ENCODE measurements around the gene SKA3. TPM values are rescaled to one million over a fixed set of nuclear protein-coding genes. Genes with fewer than 3 reads are reported as not detected.

SKA3 gene
- total RNA-seq, 1 donor from 2014 or later, result 32.4 TPM

GRCh38 chr13:21121616-21122015, 54.7 kb downstream of the SKA3 start:
- Mint-ChIP-seq H3K4me3 (no peak overlapping the region), H3K27ac (no peak overlapping the region), H3K4me1 (ENCODE audit: low read depth) (no peaks in the 10 kb centered on the region), H3K36me3 (ENCODE audit: low read depth) (no peaks in the 10 kb centered on the region), H3K9me3 (no peaks in the 10 kb centered on the region), H3K27me3 (ENCODE audit: insufficient read depth) (peaks cover 2% of the 10 kb centered on the region)
- intact Hi-C loops (cut with micrococcal nuclease), result no loop called here
- no peak for DNase-seq (ENCODE audit: low spot score)

DNA sequence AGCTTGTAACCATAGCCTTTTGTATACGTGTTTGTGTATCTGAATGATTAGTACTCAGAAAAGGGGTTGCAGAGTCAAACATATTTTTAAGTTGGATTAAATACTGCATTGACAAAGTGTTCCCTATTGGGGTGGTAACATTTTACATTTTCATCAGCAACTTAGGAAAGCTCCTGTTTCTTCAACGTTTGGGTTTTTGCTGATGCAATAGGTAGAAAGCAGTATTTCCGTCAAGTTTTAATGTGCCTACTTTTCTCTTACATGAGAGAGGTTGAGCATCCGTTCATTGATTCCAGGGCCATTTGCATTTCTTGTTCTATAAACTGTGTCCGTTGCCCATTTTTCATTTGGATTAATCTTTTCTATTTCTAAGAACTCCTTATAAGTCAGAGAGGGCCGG, 56.2 kb downstream of the SKA3 start:
- Mint-ChIP-seq H3K27me3 (ENCODE audit: insufficient read depth) (peaks cover 2% of the 10 kb centered on the region), H3K27ac (no peak overlapping the region), H3K4me1 (ENCODE audit: low read depth) (no peaks in the 10 kb centered on the region), H3K36me3 (ENCODE audit: low read depth) (no peaks in the 10 kb centered on the region), H3K4me3 (no peak overlapping the region), H3K9me3 (no peaks in the 10 kb centered on the region)
- DNase-seq (ENCODE audit: low spot score), result no peak
- intact Hi-C loops (cut with micrococcal nuclease), result no loop called here

GRCh38 chr13:21119526-21119925, 56.8 kb downstream of the SKA3 start:
- H3K27ac Mint-ChIP-seq, result no peak overlapping the region
- DNase-seq (ENCODE audit: low spot score), result no peak
- H3K4me3 Mint-ChIP-seq, result no peak overlapping the region
- no peaks in the 10 kb centered on the region for H3K4me1 Mint-ChIP-seq (ENCODE audit: low read depth)
- H3K27me3 Mint-ChIP-seq (ENCODE audit: insufficient read depth), result peaks cover 2% of the 10 kb centered on the region
- no peaks in the 10 kb centered on the region for H3K36me3 Mint-ChIP-seq (ENCODE audit: low read depth)
- H3K9me3 Mint-ChIP-seq, result no peaks in the 10 kb centered on the region
- intact Hi-C loops (cut with micrococcal nuclease), result no loop called here

DNA sequence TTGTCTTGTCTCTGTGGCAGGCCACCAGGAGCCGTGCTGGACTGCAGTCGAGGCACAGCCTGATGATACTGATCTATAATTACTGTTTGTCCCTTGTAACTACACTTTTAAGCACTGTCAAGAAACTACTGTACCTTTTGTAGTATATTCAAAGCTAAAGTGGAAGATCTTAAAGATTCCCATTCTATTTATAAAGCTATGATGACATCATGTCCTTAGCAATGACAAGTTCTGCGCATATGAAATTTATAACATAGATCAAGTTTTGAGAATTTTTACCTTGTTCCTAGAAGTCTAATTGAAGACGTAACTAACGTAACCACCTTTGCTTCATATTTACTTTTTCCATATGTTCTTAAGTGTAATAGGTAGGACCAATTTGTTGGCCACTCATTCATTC, 58.2 kb downstream of the SKA3 start:
- no peaks in the 10 kb centered on the region for H3K36me3 Mint-ChIP-seq (ENCODE audit: low read depth)
- no peaks in the 10 kb centered on the region for H3K27me3 Mint-ChIP-seq (ENCODE audit: insufficient read depth)
- no peak overlapping the region for H3K27ac Mint-ChIP-seq
- intact Hi-C loops (cut with micrococcal nuclease), result no loop called here
- H3K4me1 Mint-ChIP-seq (ENCODE audit: low read depth), result no peaks in the 10 kb centered on the region
- DNase-seq (ENCODE audit: low spot score), result no peak
- H3K4me3 Mint-ChIP-seq, result no peak overlapping the region
- no peaks in the 10 kb centered on the region for H3K9me3 Mint-ChIP-seq

DNA sequence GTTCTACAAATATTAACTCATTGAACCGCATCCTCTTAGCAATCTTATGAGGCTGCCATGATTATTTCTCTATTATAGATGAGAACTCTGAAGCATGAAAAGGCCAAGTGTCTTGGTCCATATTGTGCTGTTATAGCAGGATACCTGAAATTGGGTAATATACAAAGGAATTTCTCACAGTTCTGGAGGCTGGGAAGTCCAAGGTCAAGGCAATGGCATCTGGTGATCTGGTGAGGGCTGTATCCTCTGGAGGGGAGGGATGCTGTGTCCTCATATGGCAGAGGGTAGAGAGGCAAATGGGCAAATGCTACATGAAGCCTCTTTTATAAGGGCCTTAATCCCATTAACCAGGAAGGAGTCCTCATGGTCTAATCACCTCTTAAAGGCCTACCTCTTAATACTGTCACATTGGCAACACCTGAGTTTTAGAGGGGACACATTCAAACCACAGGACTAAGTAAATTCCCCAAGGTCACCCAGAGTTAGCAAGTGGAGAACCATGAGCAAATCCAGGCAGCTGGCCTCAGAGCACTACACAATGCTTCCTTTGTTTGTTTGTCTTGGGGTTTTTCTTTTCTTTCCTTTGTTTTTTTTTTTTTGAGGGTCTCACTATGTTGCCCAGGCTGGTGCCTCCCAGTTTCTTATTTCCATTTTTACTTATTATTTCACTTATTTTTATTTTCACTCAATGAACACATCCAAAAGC, 59.1 kb downstream of the SKA3 start:
- no peaks in the 10 kb centered on the region for H3K36me3 Mint-ChIP-seq (ENCODE audit: low read depth)
- no peak overlapping the region for H3K4me3 Mint-ChIP-seq
- intact Hi-C loops (cut with micrococcal nuclease), result no loop called here
- no peaks in the 10 kb centered on the region for H3K27me3 Mint-ChIP-seq (ENCODE audit: insufficient read depth)
- no peaks in the 10 kb centered on the region for H3K9me3 Mint-ChIP-seq
- no peak for DNase-seq (ENCODE audit: low spot score)
- no peaks in the 10 kb centered on the region for H3K4me1 Mint-ChIP-seq (ENCODE audit: low read depth)
- no peak overlapping the region for H3K27ac Mint-ChIP-seq

GRCh38 chr13:21116141-21116540, 60.2 kb downstream of the SKA3 start:
- Mint-ChIP-seq H3K36me3 (ENCODE audit: low read depth) (no peaks in the 10 kb centered on the region), H3K27me3 (ENCODE audit: insufficient read depth) (no peaks in the 10 kb centered on the region), H3K27ac (no peak overlapping the region), H3K4me1 (ENCODE audit: low read depth) (no peaks in the 10 kb centered on the region), H3K9me3 (no peaks in the 10 kb centered on the region), H3K4me3 (no peak overlapping the region)
- no peak for DNase-seq (ENCODE audit: low spot score)
- intact Hi-C loops (cut with micrococcal nuclease), result no loop called here

DNA sequence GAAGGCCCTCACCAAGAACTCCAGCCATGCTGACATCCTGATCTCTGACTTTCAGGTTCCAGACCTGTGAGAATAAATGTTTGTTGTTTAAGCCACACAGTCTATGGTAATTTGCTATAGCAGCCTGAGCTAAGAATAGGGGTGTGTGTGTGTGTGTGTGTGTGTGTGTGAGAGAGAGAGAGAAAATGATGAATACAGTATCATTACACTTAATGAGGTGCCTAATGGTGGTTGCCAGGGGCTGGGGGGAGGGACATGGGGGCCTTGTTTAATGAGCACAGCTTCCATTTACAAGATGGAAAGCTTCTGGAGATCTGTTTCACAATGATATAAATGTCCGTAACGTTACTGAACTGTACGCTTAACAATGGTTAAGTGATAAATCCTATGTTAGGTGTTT, 61.1 kb downstream of the SKA3 start:
- Mint-ChIP-seq H3K27me3 (ENCODE audit: insufficient read depth) (no peaks in the 10 kb centered on the region), H3K27ac (no peak overlapping the region), H3K4me1 (ENCODE audit: low read depth) (no peaks in the 10 kb centered on the region), H3K4me3 (no peak overlapping the region), H3K9me3 (no peaks in the 10 kb centered on the region), H3K36me3 (ENCODE audit: low read depth) (no peaks in the 10 kb centered on the region)
- intact Hi-C loops (cut with micrococcal nuclease), result no loop called here
- no peak for DNase-seq (ENCODE audit: low spot score)

DNA sequence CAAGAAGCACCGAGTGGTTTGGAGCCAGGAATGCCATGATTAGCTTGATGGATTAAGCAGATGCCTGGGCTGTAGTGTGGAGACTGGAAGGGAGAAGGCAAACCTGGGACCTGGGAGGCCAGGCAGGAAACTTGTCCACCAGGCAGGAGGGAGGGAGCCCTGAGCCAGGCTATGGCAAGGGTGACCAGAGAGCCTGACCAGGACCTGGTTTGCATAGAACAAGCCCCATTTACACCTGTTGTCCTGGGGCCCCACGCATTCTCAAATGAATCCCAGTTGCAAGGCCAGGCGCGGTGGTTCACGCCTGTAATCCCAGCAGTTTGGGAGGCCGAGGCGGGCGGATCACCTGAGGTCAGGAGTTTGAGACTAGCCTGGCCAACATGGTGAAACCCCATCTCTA, 64.8 kb downstream of the SKA3 start:
- no peaks in the 10 kb centered on the region for H3K4me1 Mint-ChIP-seq (ENCODE audit: low read depth)
- intact Hi-C loops (cut with micrococcal nuclease), result loop anchor here (2.0 kb wide), 1 partner anchor 169 kb away; no protein-coding TSS in a partner anchor
- no peak overlapping the region for H3K27ac Mint-ChIP-seq
- H3K27me3 Mint-ChIP-seq (ENCODE audit: insufficient read depth), result peaks cover 3% of the 10 kb centered on the region
- DNase-seq (ENCODE audit: low spot score), result no peak
- H3K36me3 Mint-ChIP-seq (ENCODE audit: low read depth), result no peaks in the 10 kb centered on the region
- H3K4me3 Mint-ChIP-seq, result no peak overlapping the region
- no peaks in the 10 kb centered on the region for H3K9me3 Mint-ChIP-seq

- no peak for DNase-seq (ENCODE audit: low spot score)
- Mint-ChIP-seq H3K27ac (no peak overlapping the region), H3K9me3 (no peaks in the 10 kb centered on the region), H3K4me1 (ENCODE audit: low read depth) (no peaks in the 10 kb centered on the region), H3K36me3 (ENCODE audit: low read depth) (no peaks in the 10 kb centered on the region), H3K4me3 (no peak overlapping the region), H3K27me3 (ENCODE audit: insufficient read depth) (peaks cover 3% of the 10 kb centered on the region)
- intact Hi-C loops (cut with micrococcal nuclease), result no loop called here
Measured at GRCh38 chr13:21109168-21109567, 67.2 kb downstream of the SKA3 start.

DNA sequence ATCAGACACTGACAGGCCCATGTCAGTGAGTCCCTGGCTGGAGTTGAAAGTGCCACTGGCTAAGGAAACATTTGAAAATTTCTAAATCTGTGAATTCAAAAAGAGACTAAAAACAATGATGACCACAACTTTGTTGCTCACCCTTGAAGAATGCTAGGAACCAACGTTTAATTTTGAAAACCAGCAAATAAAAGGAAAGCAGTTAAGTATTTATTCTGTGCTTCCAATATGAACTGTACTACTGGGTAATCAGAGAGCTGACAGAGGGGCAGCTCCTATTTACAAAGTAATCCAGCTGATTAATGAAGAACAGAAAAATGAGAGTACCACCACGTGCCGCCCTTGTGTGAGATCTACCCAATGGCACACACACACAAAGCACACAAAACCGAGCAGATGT, 70.3 kb downstream of the SKA3 start:
- intact Hi-C loops (cut with micrococcal nuclease), result no loop called here
- no peak for DNase-seq (ENCODE audit: low spot score)
- Mint-ChIP-seq H3K9me3 (no peaks in the 10 kb centered on the region), H3K27me3 (ENCODE audit: insufficient read depth) (peaks cover 3% of the 10 kb centered on the region), H3K36me3 (ENCODE audit: low read depth) (no peaks in the 10 kb centered on the region), H3K4me3 (no peak overlapping the region), H3K27ac (no peak overlapping the region), H3K4me1 (ENCODE audit: low read depth) (no peaks in the 10 kb centered on the region)

- Mint-ChIP-seq H3K4me1 (ENCODE audit: low read depth) (no peaks in the 10 kb centered on the region), H3K36me3 (ENCODE audit: low read depth) (no peaks in the 10 kb centered on the region), H3K27me3 (ENCODE audit: insufficient read depth) (peaks cover 3% of the 10 kb centered on the region), H3K4me3 (no peak overlapping the region), H3K9me3 (no peaks in the 10 kb centered on the region), H3K27ac (no peak overlapping the region)
- intact Hi-C loops (cut with micrococcal nuclease), result no loop called here
- DNase-seq (ENCODE audit: low spot score), result no peak
Measured at GRCh38 chr13:21104199-21105019, 71.9 kb downstream of the SKA3 start.

Measured in activated T-helper 1 cell treated with anti-CD3 and anti-CD28 coated beads, Interleukin-12 subunit alpha, Interleukin-12 subunit beta, Interleukin-2, Interleukin-4 antibody, amounts not matched to agents 30 ng/mL and 10 ng/mL and 1 ng/mL, durations not matched to agents 14 hours and 24 hours and 36 hours (primary cell).